CD4-positive, alpha-beta T cell treated with Interleukin-1 beta for 1 hour (primary cell): ENCODE measurements around the gene MYO3B.

Experiments used
- DNase-seq, 2 donors: peaks; one replicate each; pipeline ENCODE4 v3.0.0-alpha.2; 2020 to 2022

The MYO3B gene

GRCh38 chr2:170485254-170486026 lies 307.5 kb downstream of the MYO3B start:
- DNase-seq = no peak

GRCh38 chr2:170486730-170487129 lies 308.8 kb downstream of the MYO3B start:
- no peak for DNase-seq

DNA sequence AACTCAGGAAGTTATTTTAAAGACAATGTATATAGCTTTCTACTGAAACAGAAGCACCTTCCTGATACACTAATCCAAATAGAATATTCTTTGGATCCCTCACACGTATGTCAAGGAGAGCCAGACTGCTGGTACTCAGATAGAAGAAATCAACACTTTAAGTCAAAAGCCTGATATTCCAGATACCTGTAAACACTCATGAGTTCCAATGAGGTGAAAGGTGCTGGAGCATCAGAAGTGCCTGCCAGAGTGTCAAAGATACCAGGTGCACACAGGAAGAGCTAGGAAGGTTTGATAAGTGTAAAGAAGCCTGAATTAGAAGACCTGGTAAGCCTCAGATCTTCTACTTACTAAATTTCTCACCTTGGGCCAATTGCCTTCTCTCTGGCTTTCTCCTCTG lies 310.9 kb downstream of the MYO3B start:
- no peak for DNase-seq

- no peak for DNase-seq
These were observed 314.1 kb downstream of the MYO3B start for GRCh38 chr2:170492010-170492409.

- DNase-seq = no peak
These were observed 315.6 kb downstream of the MYO3B start for GRCh38 chr2:170493426-170494097.

DNA sequence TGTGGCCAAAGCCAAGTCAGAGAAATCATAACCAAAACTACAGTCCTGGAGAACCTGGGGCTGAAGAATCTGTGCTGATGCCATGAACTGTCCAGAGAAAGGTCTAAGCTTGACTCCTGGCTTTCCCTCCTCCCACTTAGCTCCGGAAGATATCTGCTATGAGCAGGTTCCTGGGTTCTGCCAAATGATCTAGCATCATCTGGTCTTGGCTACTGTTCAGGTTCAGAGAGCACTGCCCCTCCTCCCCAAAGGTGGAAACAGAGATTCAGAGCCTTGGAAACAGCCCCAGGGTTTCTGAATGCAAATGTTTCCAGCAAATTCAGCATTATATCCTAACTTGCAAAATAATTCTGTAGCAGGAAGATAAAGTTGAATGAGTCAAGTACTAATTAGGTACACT lies 317.9 kb downstream of the MYO3B start:
- no peak for DNase-seq

- no peak for DNase-seq
These were observed 320.7 kb downstream of the MYO3B start for GRCh38 chr2:170498619-170499018.

- DNase-seq = no peak
These were observed 322.2 kb downstream of the MYO3B start for GRCh38 chr2:170500104-170500503.

DNA sequence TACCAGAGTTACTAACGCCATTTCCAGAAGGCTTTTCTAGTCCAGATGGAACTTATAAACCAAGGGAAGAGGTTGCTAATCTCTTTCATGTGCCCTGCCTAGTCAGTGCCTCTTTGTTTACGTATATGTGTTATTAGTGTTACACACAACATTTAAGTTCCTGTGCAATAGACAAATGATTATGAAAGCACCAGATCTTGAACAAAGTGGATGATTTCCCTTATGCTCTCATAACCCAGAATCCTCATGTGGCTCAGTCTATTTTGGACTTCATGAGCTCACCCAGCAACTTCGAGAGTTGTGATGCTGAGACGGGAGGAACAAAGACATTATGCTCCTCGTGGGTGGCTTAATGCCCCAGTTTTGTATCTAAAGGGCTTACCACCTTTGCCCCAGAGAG lies 322.8 kb downstream of the MYO3B start:
- no peak for DNase-seq

GRCh38 chr2:170501421-170502043 lies 323.6 kb downstream of the MYO3B start:
- DNase-seq = no peak

DNA sequence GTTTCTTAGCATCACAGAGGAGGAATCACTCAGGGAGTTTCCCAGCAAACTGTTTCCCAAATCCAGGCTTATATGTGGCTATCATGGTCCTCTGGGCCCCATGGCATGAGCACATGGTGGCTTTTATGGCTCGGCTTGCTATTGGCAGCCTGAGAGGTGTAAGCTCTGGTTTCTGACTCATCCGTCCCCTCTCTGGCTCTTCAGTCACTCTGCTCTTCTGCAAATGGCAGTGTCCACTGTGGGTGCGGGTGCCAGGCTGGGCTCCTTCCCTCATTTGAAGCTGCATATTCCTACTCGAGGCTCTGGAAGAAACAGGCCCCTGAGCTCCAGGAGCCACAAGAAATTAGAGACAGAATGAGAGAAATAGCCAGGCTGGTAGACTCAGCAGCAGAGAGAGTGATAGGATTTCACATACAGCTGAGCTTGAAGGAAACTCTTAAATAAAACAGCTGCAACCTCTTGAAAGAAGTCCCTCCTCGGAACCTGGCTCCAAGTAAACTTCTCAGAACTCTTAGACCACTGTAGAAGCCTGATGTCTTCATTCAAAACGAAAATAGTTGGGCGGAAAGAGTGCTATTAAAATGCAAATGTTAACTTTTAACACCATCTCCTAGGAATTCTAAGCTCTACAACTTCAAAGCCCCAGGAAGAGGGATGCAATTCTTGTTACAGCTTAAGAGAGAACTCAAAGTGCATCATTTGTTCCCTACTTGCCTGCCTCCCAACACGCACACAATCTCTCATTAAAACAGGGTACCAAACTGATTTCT lies 324.6 kb downstream of the MYO3B start:
- DNase-seq = no peak

DNA sequence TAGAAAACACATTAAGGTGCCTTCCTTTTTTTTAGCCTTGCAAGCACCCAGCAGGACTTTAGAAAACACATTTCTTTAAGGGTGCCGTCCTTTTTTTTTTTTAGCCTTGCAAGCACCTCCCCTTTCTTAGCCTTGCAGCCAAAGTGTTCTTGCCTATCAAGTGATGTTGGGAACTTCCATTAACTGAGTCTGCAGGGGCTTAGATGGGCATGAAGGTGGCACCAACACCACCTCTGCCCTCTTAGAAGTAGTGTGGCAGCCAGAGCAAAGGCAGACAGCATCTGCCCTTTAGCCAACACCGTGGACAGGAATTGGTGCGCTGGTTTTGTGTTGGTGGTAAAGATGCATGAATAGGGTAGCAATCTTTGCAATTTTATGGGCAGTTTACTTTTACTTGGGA lies 325.6 kb downstream of the MYO3B start:
- no peak for DNase-seq

GRCh38 chr2:170503971-170504809 lies 326.2 kb downstream of the MYO3B start:
- DNase-seq = no peak

- no peak for DNase-seq
These were observed 326.8 kb downstream of the MYO3B start for GRCh38 chr2:170504810-170505145.

- no peak for DNase-seq
These were observed 327.8 kb downstream of the MYO3B start for GRCh38 chr2:170505631-170506275.

- DNase-seq = no peak
These were observed 331.7 kb downstream of the MYO3B start for GRCh38 chr2:170509452-170510193.

GRCh38 chr2:170512266-170512665 lies 334.3 kb downstream of the MYO3B start:
- DNase-seq = no peak

- DNase-seq = no peak
These were observed 336.2 kb downstream of the MYO3B start for GRCh38 chr2:170514140-170514539.

- DNase-seq = no peak
These were observed 339.6 kb downstream of the MYO3B start for GRCh38 chr2:170517538-170517937.

GRCh38 chr2:170518911-170519310 lies 341.0 kb downstream of the MYO3B start:
- DNase-seq = no peak

DNA sequence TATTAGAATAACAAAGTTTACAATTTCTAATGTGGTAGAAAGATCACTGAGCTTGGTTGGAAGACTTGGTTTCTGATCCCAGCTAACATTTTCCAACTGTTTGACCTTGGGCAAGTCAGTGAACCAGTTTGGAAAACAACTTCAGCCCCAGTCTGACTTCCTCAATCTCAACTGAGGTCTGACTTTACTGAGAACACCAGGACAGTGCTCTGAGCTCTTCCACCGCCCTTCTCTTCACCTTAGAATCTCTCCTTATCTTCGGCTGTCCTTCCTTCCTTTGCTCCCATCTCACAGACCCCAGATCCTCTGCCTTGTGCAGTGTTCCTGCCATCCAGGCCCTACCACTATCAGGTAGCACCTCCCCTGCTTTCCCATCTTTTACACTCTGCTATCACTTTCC lies 343.4 kb downstream of the MYO3B start:
- DNase-seq = no peak
